Caco-2 (cell line): ENCODE results near the gene CNKSR3. TPM values are rescaled to one million over a fixed set of nuclear protein-coding genes. Genes with fewer than 3 reads are reported as not detected.

ENCODE experiments used
- BruUV-seq: library from RNA; stranded (reverse); fragments of 400-500 nt; replicated peaks from 2 replicates; lab custom pipeline; 2021; lab: Mats Ljungman, UMichigan
- CTCF ChIA-PET: fragments of 300-600 bp; sonication (Branson Sonifier 250); formaldehyde crosslinking; loops from one replicate; lab custom pipeline; 2022; ENCODE audit warnings: antibody characterized with exemption; lab: Charles Lee
- POLR2A ChIA-PET: fragments of 300-600 bp; sonication (Branson Sonifier 250); formaldehyde crosslinking; loops from one replicate; lab custom pipeline; 2022; ENCODE audit warnings: antibody characterized with exemption; lab: Charles Lee
- DNase-seq, 2 experiments: peaks; one replicate each; pipeline versions ENCODE4 v3.0.0 to v3.0.0-alpha.2; 2020 to 2022
- H3K27me3 ChIP-seq: replicated peaks from 2 replicates; pipeline ENCODE4 v1.6.0; 2011; ENCODE audit warnings: low read length; ENCODE audit not compliant: control insufficient read depth, insufficient read depth
- H3K36me3 ChIP-seq: 2 replicates; pipeline ENCODE4 v1.5.1; 2011; ENCODE audit warnings: low read length; ENCODE audit not compliant: control insufficient read depth, insufficient read depth
- H3K4me1 ChIP-seq: fragments of 250-450 bp; sonication (Bioruptor Pico); 2 replicates; pipeline ENCODE4 v1.5.1; 2020; ENCODE audit warnings: mild to moderate bottlenecking
- H3K4me3 ChIP-seq: 2 replicates; pipeline ENCODE4 v1.5.1; 2011; ENCODE audit warnings: low read depth, mild to moderate bottlenecking, control low read depth, low read length
- H3K9me3 ChIP-seq: fragments of 250-450 bp; sonication (Bioruptor Pico); 2 replicates; pipeline ENCODE4 v1.5.1; 2020; ENCODE audit warnings: mild to moderate bottlenecking, moderate library complexity
- H3K27ac Mint-ChIP-seq: one replicate; pipeline ENCODE4 v1.8.0; 2022; ENCODE audit warnings: mixed read lengths; ENCODE audit not compliant: unreplicated experiment
- H3K27me3 Mint-ChIP-seq: one replicate; pipeline ENCODE4 v1.8.0; 2022; ENCODE audit warnings: mixed read lengths; ENCODE audit not compliant: insufficient read depth, unreplicated experiment
- H3K36me3 Mint-ChIP-seq: one replicate; pipeline ENCODE4 v1.8.0; 2022; ENCODE audit warnings: mild to moderate bottlenecking, mixed read lengths; ENCODE audit not compliant: insufficient read depth, unreplicated experiment
- H3K4me1 Mint-ChIP-seq: one replicate; pipeline ENCODE4 v1.8.0; 2022; ENCODE audit warnings: low read depth, mixed read lengths; ENCODE audit not compliant: unreplicated experiment
- H3K4me3 Mint-ChIP-seq: one replicate; pipeline ENCODE4 v1.8.0; 2022; ENCODE audit warnings: mild to moderate bottlenecking, moderate library complexity, mixed read lengths; ENCODE audit not compliant: unreplicated experiment
- H3K9me3 Mint-ChIP-seq: one replicate; pipeline ENCODE4 v1.8.0; 2022; ENCODE audit warnings: mixed read lengths; ENCODE audit not compliant: unreplicated experiment
- CTCF ChIP-seq, 2 experiments: fragments of 200-600 bp in 1 of 2; IDR thresholded peaks; 1 replicate in 1 of 2; 2 replicates in 1 of 2; pipeline versions ENCODE4 v1.5.1 to v1.8.0; 2011 to 2022; ENCODE audit warnings: antibody characterized with exemption in 1 of 2, control low read depth in 1 of 2, inconsistent platforms in 1 of 2, low read depth in 1 of 2, low read length in 1 of 2, mild to moderate bottlenecking in 1 of 2, moderate library complexity in 1 of 2; ENCODE audit not compliant: insufficient read depth in 1 of 2, severe bottlenecking in 1 of 2, unreplicated experiment in 1 of 2
- intact Hi-C: fragments of 100-400 bp; cut with micrococcal nuclease; formaldehyde crosslinking; loops from one replicate; pipeline ENCODE4 v1.10.0; 2022; ENCODE audit not compliant: unreplicated experiment
- total RNA-seq: library from RNA; stranded (reverse); gene quantifications from 2 replicates; pipeline ENCODE4 v1.2.3, GENCODE V29; 2022

CNKSR3 gene
- total RNA-seq, 1 experiment from 2014 or later: 33.1 TPM

- ChIA-PET POLR2A (no interaction called here), CTCF (no interaction called here)
- intact Hi-C loops: no loop called here
- peaks cover 53% of the 10 kb centered on the region for H3K36me3 Mint-ChIP-seq
- no peaks in the 10 kb centered on the region for H3K9me3 ChIP-seq
- H3K4me1 Mint-ChIP-seq: peaks cover 15% of the 10 kb centered on the region
- peaks cover 24% of the 10 kb centered on the region for H3K4me1 ChIP-seq
- H3K36me3 ChIP-seq: no peaks in the 10 kb centered on the region
- no peak for TF ChIP-seq CTCF (IDR thresholded peaks at IDR 0.05; ENCODE audit: insufficient read depth in 1 of 2, low read depth in 1 of 2, low read length in 1 of 2, severe bottlenecking in 1 of 2, unreplicated experiment in 1 of 2)
- no peaks in the 10 kb centered on the region for H3K9me3 Mint-ChIP-seq
- no peak overlapping the region for H3K4me3 ChIP-seq
- H3K27me3 ChIP-seq: no peaks in the 10 kb centered on the region
- no peak for DNase-seq
- no peak overlapping the region for H3K27ac Mint-ChIP-seq
- H3K27me3 Mint-ChIP-seq: no peaks in the 10 kb centered on the region
- no peak overlapping the region for H3K4me3 Mint-ChIP-seq
- BruUV-seq: no TSS peak
These were observed 81.6 kb downstream of the CNKSR3 start for GRCh38 chr6:154428897-154429296.

- Mint-ChIP-seq H3K27ac (no peak overlapping the region), H3K4me1 (peaks cover 11% of the 10 kb centered on the region), H3K4me3 (no peak overlapping the region), H3K9me3 (no peaks in the 10 kb centered on the region), H3K36me3 (peaks cover 55% of the 10 kb centered on the region), H3K27me3 (no peaks in the 10 kb centered on the region)
- no TSS peak for BruUV-seq
- ChIA-PET POLR2A (no interaction called here), CTCF (no interaction called here)
- H3K27me3 ChIP-seq: no peaks in the 10 kb centered on the region
- intact Hi-C loops: no loop called here
- H3K4me3 ChIP-seq: no peak overlapping the region
- peaks cover 9% of the 10 kb centered on the region for H3K4me1 ChIP-seq
- no peak for DNase-seq
- no peak for TF ChIP-seq CTCF (IDR thresholded peaks at IDR 0.05; ENCODE audit: insufficient read depth in 1 of 2, low read depth in 1 of 2, low read length in 1 of 2, severe bottlenecking in 1 of 2, unreplicated experiment in 1 of 2)
- H3K9me3 ChIP-seq: no peaks in the 10 kb centered on the region
- H3K36me3 ChIP-seq: no peaks in the 10 kb centered on the region; the same call in 1 of the 2 replicates
These were observed 83.0 kb downstream of the CNKSR3 start for GRCh38 chr6:154427446-154427845.

- Histone ChIP-seq H3K9me3 (no peaks in the 10 kb centered on the region), H3K27me3 (no peaks in the 10 kb centered on the region), H3K36me3 (no peaks in the 10 kb centered on the region; the same call in 1 of the 2 replicates), H3K4me1 (peaks cover 8% of the 10 kb centered on the region), H3K4me3 (no peak overlapping the region)
- TF ChIP-seq CTCF (IDR thresholded peaks at IDR 0.05; ENCODE audit: insufficient read depth in 1 of 2, low read depth in 1 of 2, low read length in 1 of 2, severe bottlenecking in 1 of 2, unreplicated experiment in 1 of 2): no peak
- H3K4me1 Mint-ChIP-seq: peaks cover 7% of the 10 kb centered on the region
- BruUV-seq: no TSS peak
- intact Hi-C loops: no loop called here
- no peak overlapping the region for H3K27ac Mint-ChIP-seq
- H3K9me3 Mint-ChIP-seq: no peaks in the 10 kb centered on the region
- POLR2A ChIA-PET: no interaction called here
- H3K27me3 Mint-ChIP-seq: no peaks in the 10 kb centered on the region
- DNase-seq: no peak
- H3K36me3 Mint-ChIP-seq: peaks cover 55% of the 10 kb centered on the region
- no peak overlapping the region for H3K4me3 Mint-ChIP-seq
- CTCF ChIA-PET: no interaction called here
These were observed 83.5 kb downstream of the CNKSR3 start for GRCh38 chr6:154426997-154427396.
